Esophagus squamous epithelium (tissue), 5 donors: ENCODE data around the gene SALL2. TPM values are rescaled to one million over a fixed set of nuclear protein-coding genes. Genes with fewer than 3 reads are reported as not detected.

Experiments
- DNase-seq: peaks from one replicate; lab custom pipeline; 2025; lab: John Stamatoyannopoulos, UW
- H3K27ac ChIP-seq, 4 donors: fragments of 200-600 bp; sonication (generic); one replicate each; pipeline ENCODE4 v1.5.1; 2016 to 2019; ENCODE audit warnings: mild to moderate bottlenecking in 1 of 4
- H3K27me3 ChIP-seq, 4 donors: fragments of 200-600 bp; sonication (generic); 1 replicate in 3 of 4; 2 replicates in 1 of 4; pipeline versions ENCODE4 v1.5.1 to v1.6.0; 2017 to 2021; ENCODE audit warnings: antibody characterized with exemption in 1 of 4
- H3K36me3 ChIP-seq, 3 donors: fragments of 200-600 bp; sonication (generic); one replicate each; pipeline ENCODE4 v1.5.1; 2016 to 2019
- H3K4me1 ChIP-seq, 3 donors: fragments of 200-600 bp; sonication (generic); one replicate each; pipeline ENCODE4 v1.5.1; 2017 to 2019
- H3K4me3 ChIP-seq, 4 donors: fragments of 200-600 bp; sonication (generic); 1 replicate in 3 of 4; 2 replicates in 1 of 4; pipeline ENCODE4 v1.5.1; 2016 to 2019; ENCODE audit warnings: mild to moderate bottlenecking in 2 of 4, moderate library complexity in 1 of 4
- H3K9me3 ChIP-seq, 3 donors: fragments of 200-600 bp; sonication (generic); one replicate each; pipeline ENCODE4 v1.5.1; 2016 to 2019
- POLR2A ChIP-seq, 4 donors: fragments of 450-650 bp; IDR thresholded peaks; one replicate each; pipeline ENCODE4 v1.6.1; 2017; ENCODE audit warnings: antibody characterized with exemption in 4 of 4, mild to moderate bottlenecking in 4 of 4, moderate library complexity in 3 of 4
- WGBS, 2 donors: methylation state at CpG; one replicate each; pipeline ENCODE4 v1.1.5; 2018; 5-methylcytosine and 5-hydroxymethylcytosine counted together
- intact Hi-C: fragments of 100-400 bp; cut with DNase I; formaldehyde crosslinking; loops from one replicate; pipeline ENCODE4 v1.15.0; 2022
- total RNA-seq, 4 donors: library from RNA; depleted of rRNA; stranded (reverse); fragments of >200 nt; gene quantifications; one replicate each; pipeline ENCODE4 v1.1.0, GENCODE V29; 2016
- TF ChIP-seq, protein P1 (sequence below), 6 experiments: fragments of 450-650 bp in 4 of 6; fragments of 200-600 bp in 2 of 6; sonication (generic) in 2 of 6; IDR thresholded peaks; one replicate each; pipeline ENCODE4 v1.5.1; 2016 to 2019; ENCODE audit warnings: antibody characterized with exemption in 6 of 6, mild to moderate bottlenecking in 4 of 6, moderate library complexity in 4 of 6
- donor health status: DM: yes; HTN: yes; CAD: no.

SALL2 gene
- total RNA-seq, 4 donors from 2014 or later, result 0.83 to 5.1 (median 1.9) TPM

DNA sequence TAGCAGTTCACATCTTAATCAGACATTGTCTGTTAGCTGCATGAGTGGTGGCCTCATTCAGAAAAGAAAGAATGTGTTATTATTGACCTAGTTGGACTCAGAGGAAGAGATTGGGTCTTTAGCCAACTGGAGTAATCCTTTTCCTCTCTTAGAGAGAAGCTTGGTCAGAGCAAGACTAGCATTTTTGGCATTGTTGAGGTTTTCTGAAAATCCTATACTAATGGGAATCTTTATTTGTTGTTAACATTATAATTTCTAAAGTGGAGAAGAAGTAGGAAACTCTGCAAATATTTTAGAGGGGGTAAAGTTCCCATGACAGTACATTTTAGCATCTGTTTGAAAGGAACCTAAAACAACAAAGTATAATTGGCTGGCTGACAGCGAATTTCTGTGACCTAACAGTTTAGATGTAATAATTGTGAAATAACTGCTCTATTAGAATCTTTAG is 39.5 kb downstream of the SALL2 start:
- H3K27me3 ChIP-seq, result no peaks in the 10 kb centered on the region
- 61 to 76% methylated on average over 1 of the region's 1 CpG for WGBS, 2 donors
- H3K36me3 ChIP-seq, result peaks cover 0 to 65% (median 31%) of the 10 kb centered on the region in 3 donors

DNA sequence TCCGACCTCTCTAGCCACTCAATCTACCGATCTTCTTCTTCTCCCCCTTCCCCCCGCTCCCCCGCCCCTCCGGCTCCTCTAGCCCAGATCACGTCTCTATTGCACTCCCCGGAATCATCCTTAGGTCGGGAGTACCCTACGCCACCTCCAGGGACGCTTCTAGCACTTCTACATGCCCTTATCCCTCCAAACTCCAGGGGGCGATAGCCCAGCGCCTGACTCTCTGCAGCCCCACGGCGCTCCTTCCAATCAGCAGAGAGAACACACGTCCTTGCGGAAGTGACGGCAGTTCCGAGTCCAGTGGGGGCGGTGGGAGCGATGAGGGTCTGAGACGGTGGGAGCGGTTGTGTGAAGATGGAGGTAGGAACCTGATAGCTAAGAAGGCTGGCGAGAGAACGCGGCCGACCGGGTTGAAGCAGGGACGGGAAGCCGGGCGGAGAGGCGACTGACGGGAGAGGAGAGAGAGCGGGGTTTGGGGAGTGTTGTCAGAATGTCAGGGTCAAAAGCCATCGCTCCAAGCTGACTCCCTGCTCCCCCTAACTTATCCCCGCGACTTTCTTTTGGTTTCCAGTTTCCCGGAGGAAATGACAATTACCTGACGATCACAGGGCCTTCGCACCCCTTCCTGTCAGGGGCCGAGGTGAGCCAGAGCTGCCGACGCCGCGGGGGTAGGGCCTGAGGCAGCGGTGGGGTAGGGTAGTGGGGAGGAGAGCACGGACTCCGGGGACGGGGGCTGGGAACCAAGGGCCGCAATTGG is 49.0 kb downstream of the SALL2 start, which contains the start of the genes RAB2B and TOX4:
TSS of gene RAB2B (minus strand) at position 35 of the 757 bp plus-strand sequence. CDS start 87 bp downstream, outside the sequence.
TSS of gene TOX4 (plus strand) at position 271 of the 757 bp plus-strand sequence. CDS start at position 355, 84 bp downstream.
- whole genome bisulfite sequencing, 2 donors, result 1% methylated on average over 13 to 21 of the region's 49 CpGs

More for the DNA sequence above, 39.5 kb downstream of the SALL2 start:
- DNase-seq, result no peak
- intact Hi-C loops, result no loop called here
- Histone ChIP-seq H3K4me1 (no peaks in the 10 kb centered on the region), H3K9me3 (no peaks in the 10 kb centered on the region), H3K27ac (no peak overlapping the region), H3K4me3 (no peak overlapping the region)
- TF ChIP-seq POLR2A (IDR thresholded peaks at IDR 0.05), result no peak
- TF ChIP-seq, protein P1, sequence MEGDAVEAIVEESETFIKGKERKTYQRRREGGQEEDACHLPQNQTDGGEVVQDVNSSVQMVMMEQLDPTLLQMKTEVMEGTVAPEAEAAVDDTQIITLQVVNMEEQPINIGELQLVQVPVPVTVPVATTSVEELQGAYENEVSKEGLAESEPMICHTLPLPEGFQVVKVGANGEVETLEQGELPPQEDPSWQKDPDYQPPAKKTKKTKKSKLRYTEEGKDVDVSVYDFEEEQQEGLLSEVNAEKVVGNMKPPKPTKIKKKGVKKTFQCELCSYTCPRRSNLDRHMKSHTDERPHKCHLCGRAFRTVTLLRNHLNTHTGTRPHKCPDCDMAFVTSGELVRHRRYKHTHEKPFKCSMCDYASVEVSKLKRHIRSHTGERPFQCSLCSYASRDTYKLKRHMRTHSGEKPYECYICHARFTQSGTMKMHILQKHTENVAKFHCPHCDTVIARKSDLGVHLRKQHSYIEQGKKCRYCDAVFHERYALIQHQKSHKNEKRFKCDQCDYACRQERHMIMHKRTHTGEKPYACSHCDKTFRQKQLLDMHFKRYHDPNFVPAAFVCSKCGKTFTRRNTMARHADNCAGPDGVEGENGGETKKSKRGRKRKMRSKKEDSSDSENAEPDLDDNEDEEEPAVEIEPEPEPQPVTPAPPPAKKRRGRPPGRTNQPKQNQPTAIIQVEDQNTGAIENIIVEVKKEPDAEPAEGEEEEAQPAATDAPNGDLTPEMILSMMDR (IDR thresholded peaks at IDR 0.05), result no peak

DNA sequence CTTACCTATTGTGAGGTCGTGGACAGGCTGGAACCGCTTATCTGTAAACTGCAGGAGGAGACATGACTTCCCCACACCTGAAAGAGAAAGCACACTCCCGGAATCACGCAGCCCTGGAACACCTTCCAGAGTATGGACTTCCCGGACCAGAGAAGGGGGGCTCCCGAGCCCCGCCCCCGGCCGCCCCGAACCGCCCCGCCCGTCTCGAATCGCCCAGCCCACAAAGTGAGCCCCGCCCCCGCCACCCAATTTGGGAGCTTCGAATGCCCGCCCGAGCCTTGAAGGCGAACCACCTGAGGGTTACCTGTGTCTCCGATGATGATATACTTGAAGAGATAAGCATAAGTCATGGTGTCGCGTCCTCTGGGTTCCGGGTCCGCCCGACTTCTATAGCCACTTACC is 49.6 kb downstream of the SALL2 start:
- no peaks in the 10 kb centered on the region for H3K9me3 ChIP-seq
- peak overlapping the region; percentile 64 to 90 (median 77) for H3K4me3 ChIP-seq
- WGBS, 2 donors, result 0 to 1% methylated on average over 9 to 11 of the region's 27 CpGs
- H3K36me3 ChIP-seq, result peaks cover 0 to 53% (median 7%) of the 10 kb centered on the region in 3 donors
- no peak for DNase-seq
- peaks cover 10 to 34% (median 16%) of the 10 kb centered on the region in 3 donors for H3K4me1 ChIP-seq
- intact Hi-C loops, result no loop called here
- H3K27me3 ChIP-seq, result no peaks in the 10 kb centered on the region
- H3K27ac ChIP-seq, result peak overlapping the region; percentile 92 to 96 (median 95)
- TF ChIP-seq, protein P1 (IDR thresholded peaks at IDR 0.05), result no peak
- no peak for TF ChIP-seq POLR2A (IDR thresholded peaks at IDR 0.05)

More for the DNA sequence above, 49.0 kb downstream of the SALL2 start, which contains the start of the genes RAB2B and TOX4:
- intact Hi-C loops, result no loop called here
- DNase-seq, result peak; percentile 90
- TF ChIP-seq, protein P1 (IDR thresholded peaks at IDR 0.05), result peak; percentile 86 to 99 (median 96)
- TF ChIP-seq POLR2A (IDR thresholded peaks at IDR 0.05), result peak in 3 of 4 donors; percentile 49 to 78 (median 62)
- H3K27ac ChIP-seq, result peak within 1 kb of the TSS; percentile 92 to 96 (median 95)
- H3K9me3 ChIP-seq, result no peaks in the 10 kb centered on the region
- peaks cover 0 to 53% (median 7%) of the 10 kb centered on the region in 3 donors for H3K36me3 ChIP-seq
- H3K27me3 ChIP-seq, result no peaks in the 10 kb centered on the region
- H3K4me1 ChIP-seq, result peaks cover 10 to 34% (median 16%) of the 10 kb centered on the region in 3 donors
- peak within 1 kb of the TSS; percentile 64 to 90 (median 77) for H3K4me3 ChIP-seq

DNA sequence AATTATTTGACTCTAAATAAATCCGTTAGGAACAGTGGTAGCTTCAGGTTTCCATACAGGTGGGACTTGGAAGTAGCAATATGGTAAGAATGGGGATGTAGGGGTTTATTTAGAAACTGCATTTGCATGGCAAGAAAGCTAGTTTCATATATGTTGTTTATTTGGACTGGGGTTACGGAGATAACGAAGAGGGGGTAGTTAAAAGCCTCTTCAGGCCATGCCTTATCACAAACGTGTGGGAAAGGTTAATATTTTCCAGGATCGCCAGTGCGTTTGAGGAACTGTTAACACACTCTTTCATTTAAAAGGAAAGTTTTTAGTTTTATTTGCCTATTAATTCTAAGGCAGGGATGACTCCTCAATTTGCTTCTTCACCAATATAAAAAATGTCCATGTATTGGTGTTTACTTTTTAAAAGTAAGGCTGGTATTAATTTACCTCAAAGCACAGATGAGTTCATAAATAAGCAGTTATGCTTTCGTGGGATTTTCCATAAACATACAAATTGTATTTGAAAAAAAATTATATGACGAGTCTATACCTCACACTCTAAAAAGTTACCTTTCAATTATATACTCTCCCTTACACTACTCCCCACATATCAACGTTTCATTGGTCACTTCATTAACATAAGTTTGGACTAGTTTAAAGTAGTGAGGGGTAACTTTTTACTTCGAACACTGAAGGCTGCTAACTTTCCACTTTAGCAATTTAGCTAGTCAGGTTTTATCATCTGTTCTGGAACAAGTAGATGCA is 50.2 kb downstream of the SALL2 start:
- H3K4me3 ChIP-seq, result peak overlapping the region; percentile 64 to 90 (median 77)
- peaks cover 0 to 53% (median 2%) of the 10 kb centered on the region in 3 donors for H3K36me3 ChIP-seq
- TF ChIP-seq, protein P1 (IDR thresholded peaks at IDR 0.05), result no peak
- no peak for TF ChIP-seq POLR2A (IDR thresholded peaks at IDR 0.05)
- no peaks in the 10 kb centered on the region for H3K9me3 ChIP-seq
- DNase-seq, result no peak
- intact Hi-C loops, result no loop called here
- H3K27me3 ChIP-seq, result no peaks in the 10 kb centered on the region
- peaks cover 10 to 34% (median 16%) of the 10 kb centered on the region in 3 donors for H3K4me1 ChIP-seq
- 29 to 30% methylated on average over 10 of the region's 10 CpGs for WGBS, 2 donors
- H3K27ac ChIP-seq, result peak overlapping the region; percentile 92 to 96 (median 95)

Other genes starting within 250 kb of the SALL2 start
- gene RPGRIP1, start 246.3 kb downstream of the SALL2 start, total RNA-seq, result not detected
- 10 to 100 TPM; 24.8 to 67.7 (median 47.8) TPM for gene SUPT16H, start 142.3 kb downstream of the SALL2 start, total RNA-seq
- gene CHD8, start 70.2 kb downstream of the SALL2 start, total RNA-seq, result 10 to 100 TPM; 43.8 to 51.9 (median 47.6) TPM
- gene RAB2B, start 49.4 kb downstream of the SALL2 start, total RNA-seq, result 10 to 100 TPM in 3 of 4 donors, 1 to 10 TPM in 1; 6.3 to 20.4 (median 11.4) TPM
- gene TOX4, start 49.2 kb downstream of the SALL2 start, total RNA-seq, result 10 to 100 TPM; 36.2 to 51.3 (median 48.4) TPM
- gene METTL3, start 15.0 kb downstream of the SALL2 start, total RNA-seq, result 10 to 100 TPM; 26.0 to 65.0 (median 33.7) TPM
- not detected for gene OR10G3, start 53.7 kb upstream of the SALL2 start, total RNA-seq
- not detected for gene OR10G2, start 108.6 kb upstream of the SALL2 start, total RNA-seq
- not detected for gene OR4E2, start 127.5 kb upstream of the SALL2 start, total RNA-seq
- not detected for gene OR4E1, start 147.5 kb upstream of the SALL2 start, total RNA-seq